ENCODE data around the gene ZNF608. TPM values are rescaled to one million over a fixed set of nuclear protein-coding genes. Genes with fewer than 3 reads are reported as not detected.

The ZNF608 gene
- total and polyA plus RNA-seq, 2 donors (not counting 3 experiments of a cell fraction or from before 2014, with no cell fraction given) = 16.2 to 33.6 TPM

- DNase-seq (ENCODE audit: low read depth, low spot score) (no peak), FAIRE-seq (no peak)
- Histone ChIP-seq H3K27me3 (ENCODE audit: control insufficient read depth in 2 of 2, insufficient read depth in 2 of 2, low read length in 2 of 2) (no peaks in the 10 kb centered on the region), H3K9me3 (replicated peaks; ENCODE audit: control insufficient read depth, insufficient read depth, low read length) (no peaks in the 10 kb centered on the region), H2AFZ (ENCODE audit: low read depth, low read length) (no peak overlapping the region), H3K4me2 (ENCODE audit: insufficient read depth, low read length) (no peak overlapping the region), H3K4me1 (ENCODE audit: control insufficient read depth, extremely low read depth, insufficient read depth, low read length) (no peaks in the 10 kb centered on the region), H3K79me2 (ENCODE audit: control insufficient read depth, insufficient read depth, low read length) (peaks cover 9% of the 10 kb centered on the region), H3K36me3 (ENCODE audit: control insufficient read depth in 2 of 2, extremely low read depth in 1 of 2, insufficient read depth in 2 of 2, low read length in 2 of 2) (no peaks in the 10 kb centered on the region), H3K4me3 (replicated peaks in 1 of 3; ENCODE audit: insufficient read depth in 1 of 3, low read depth in 1 of 3, low read length in 3 of 3) (no peak overlapping the region), H4K20me1 (replicated peaks; ENCODE audit: control insufficient read depth, extremely low read depth, insufficient read depth, low read length) (peaks cover 2% of the 10 kb centered on the region), H3K27ac (ENCODE audit: insufficient read depth, low read depth, low read length) (no peak overlapping the region), H3K9me1 (replicated peaks; ENCODE audit: control insufficient read depth, extremely low read depth, insufficient read depth, low read length) (no peaks in the 10 kb centered on the region), H3K9ac (replicated peaks; ENCODE audit: extremely low read depth, insufficient read depth, low read length) (no peak overlapping the region)
- intact Hi-C loops (cut with micrococcal nuclease) = no loop called here
- dilution Hi-C loops (cut with MboI; ENCODE audit: extremely low pct_ligation_motif_present, low sequenced_read_pairs) = no loop called here
- CTCF ChIA-PET = interaction anchor here (1.2 to 1.5 kb wide), 2 partner anchors 10 to 72 kb away, joined by 3 read pairs; no protein-coding TSS in a partner anchor
- TF ChIP-seq EZH2 (IDR thresholded peaks at IDR 0.05; ENCODE audit: borderline replicate concordance, low read depth, low read length, severe bottlenecking) (no peak), MAX (IDR thresholded peaks at IDR 0.05; ENCODE audit: insufficient read depth, insufficient read length) (no peak), POLR2AphosphoS5 (IDR thresholded peaks at IDR 0.05; ENCODE audit: insufficient read depth, low read depth, low read length) (no peak), FOS (IDR thresholded peaks at IDR 0.05; ENCODE audit: borderline replicate concordance, insufficient read depth, low read length) (no peak), JUN (IDR thresholded peaks at IDR 0.05; ENCODE audit: borderline replicate concordance, insufficient read depth, insufficient read length, low read depth) (no peak), GATA2 (IDR thresholded peaks at IDR 0.05; ENCODE audit: insufficient read depth, insufficient read length, low read depth, low read length) (no peak), POLR2A (IDR thresholded peaks at IDR 0.05; ENCODE audit: low read depth, low read length) (no peak), MYC (IDR thresholded peaks at IDR 0.05; ENCODE audit: low read depth, low read length) (no peak), CTCF (IDR thresholded peaks at IDR 0.05; ENCODE audit: extremely low read depth in 1 of 2, insufficient read depth in 1 of 2, low read depth in 1 of 2, low read length in 2 of 2) (no peak)
- no TSS peak for BruUV-seq (replicated peaks)
- POLR2A ChIA-PET = no interaction called here
These were observed 18.0 kb downstream of the ZNF608 start for GRCh38 chr5:124728331-124728967.
